Kidney (tissue), 14 donors: Measurements from ENCODE around the gene FGFR3. TPM values are rescaled to one million over a fixed set of nuclear protein-coding genes. Genes with fewer than 3 reads are reported as not detected.
"Not testable (repeated sequence)": the region's sequence is repeated elsewhere in the genome, so short reads cannot be mapped to it uniquely, and the experiment has no call there.

ENCODE experiments used
- DNase-seq, 5 donors: peaks; one replicate each; pipeline ENCODE4 v3.0.0-alpha.2; 2013 to 2020
- FAIRE-seq: peaks from 2 replicates; lab custom pipeline; 2012; peaks lifted over from hg19 to GRCh38; lab: Jason Lieb, UNC
- H3K27ac ChIP-seq, 2 donors: one replicate each; pipeline ENCODE4 v1.7.0; 2013; ENCODE audit warnings: low read depth in 2 of 2, low read length in 2 of 2, inconsistent platforms in 1 of 2
- H3K27me3 ChIP-seq: one replicate; pipeline ENCODE4 v1.7.1; 2013; ENCODE audit warnings: low read length, inconsistent platforms; ENCODE audit not compliant: control insufficient read depth, insufficient read depth
- H3K36me3 ChIP-seq, 3 donors: one replicate each; pipeline versions ENCODE4 v1.7.0 to v1.7.1; 2013; ENCODE audit warnings: low read length in 3 of 3, control low read depth in 1 of 3, inconsistent platforms in 1 of 3; ENCODE audit not compliant: insufficient read depth in 3 of 3, control insufficient read depth in 2 of 3
- H3K4me1 ChIP-seq, 3 donors: one replicate each; pipeline versions ENCODE4 v1.7.0 to v1.7.1; 2013; ENCODE audit warnings: low read length in 3 of 3, inconsistent platforms in 1 of 3, low read depth in 1 of 3; ENCODE audit not compliant: control insufficient read depth in 2 of 3, insufficient read depth in 2 of 3
- H3K4me3 ChIP-seq, 3 donors: one replicate each; pipeline versions ENCODE4 v1.7.0 to v1.8.1; 2013; ENCODE audit warnings: low read length in 3 of 3, control low read depth in 1 of 3, inconsistent platforms in 1 of 3
- H3K9ac ChIP-seq, 3 donors: one replicate each; pipeline versions ENCODE4 v1.7.0 to v1.7.1; 2013; ENCODE audit warnings: low read length in 3 of 3, control low read depth in 1 of 3, inconsistent platforms in 1 of 3
- H3K9me3 ChIP-seq, 3 donors: one replicate each; pipeline versions ENCODE4 v1.7.0 to v1.7.1; 2013; ENCODE audit warnings: low read length in 3 of 3, control low read depth in 1 of 3, inconsistent platforms in 1 of 3; ENCODE audit not compliant: control insufficient read depth in 2 of 3, insufficient read depth in 1 of 3
- intact Hi-C: fragments of 100-400 bp; cut with DNase I; formaldehyde crosslinking; loops from one replicate; pipeline ENCODE4 v1.11.1; 2022
- polyA plus RNA-seq: library from polyadenylated mRNA; stranded (reverse); fragments of 350-450 nt; fragmentation: Illumina TruSeq; extraction: RNeasy Lipid Tissue Mini Kit (QIAGEN cat#74804); gene quantifications from one replicate; pipeline ENCODE4 v1.2.3, GENCODE V29; 2014; ENCODE audit warnings: low read depth, low replicate concordance; ENCODE audit not compliant: insufficient read depth
- total RNA-seq: library from RNA; stranded (reverse); fragmentation: NEBNext Ultra II Directional; extraction: Animal tissue kit (Norgen Biotek cat#: 25700); gene quantifications from one replicate; pipeline ENCODE4 v1.2.1, GENCODE V29; 2021
- TF ChIP-seq, protein P1 (sequence below): IDR thresholded peaks from 3 replicates; pipeline ENCODE4 v1.5.1; 2012; ENCODE audit warnings: mild to moderate bottlenecking, moderate library complexity, borderline replicate concordance; ENCODE audit not compliant: insufficient read depth; ENCODE audit errors: extremely low read depth
- donor health status: control.
- donor health status: control.
- donor health status: control.
- donor health status: control.
- donor health status: control.
- donor health status: DM: yes; HTN: yes; CAD: no.
- donor health status: Normal renal cell carcinoma (clear cell type).

The FGFR3 gene
- total and polyA plus RNA-seq, 2 donors from 2014 or later: 25.5 to 28.5 TPM

DNA sequence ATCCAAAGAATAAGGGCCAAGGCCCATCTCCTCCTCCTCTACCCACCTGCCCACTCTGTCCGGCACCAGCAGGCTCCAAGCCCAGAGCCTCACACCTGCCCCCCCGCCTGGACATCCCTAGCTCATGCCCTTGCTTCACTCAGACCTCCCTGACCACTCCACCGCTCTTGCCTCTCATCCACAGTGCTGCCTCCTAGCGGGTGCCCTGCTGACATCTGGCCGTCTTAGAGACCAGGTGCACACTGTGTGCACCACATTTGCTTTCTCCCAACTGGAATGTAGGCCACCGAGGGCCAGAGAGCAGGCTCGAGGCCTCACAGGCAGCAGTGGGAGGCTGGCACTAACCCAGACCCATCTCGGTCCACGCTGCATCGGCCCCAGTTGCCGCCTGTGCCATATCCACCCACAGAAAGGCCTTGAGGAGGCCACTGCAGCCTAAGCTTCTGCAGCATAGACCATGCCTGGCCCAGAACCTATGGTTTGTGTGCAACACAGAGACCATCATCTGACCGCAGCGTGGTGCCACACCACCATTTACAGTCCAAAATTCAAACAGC lies 49.3 kb downstream of the FGFR3 start:
- peaks cover 0 to 29% (median 14%) of the 10 kb centered on the region in 3 donors for H3K36me3 ChIP-seq
- TF ChIP-seq, protein P1, sequence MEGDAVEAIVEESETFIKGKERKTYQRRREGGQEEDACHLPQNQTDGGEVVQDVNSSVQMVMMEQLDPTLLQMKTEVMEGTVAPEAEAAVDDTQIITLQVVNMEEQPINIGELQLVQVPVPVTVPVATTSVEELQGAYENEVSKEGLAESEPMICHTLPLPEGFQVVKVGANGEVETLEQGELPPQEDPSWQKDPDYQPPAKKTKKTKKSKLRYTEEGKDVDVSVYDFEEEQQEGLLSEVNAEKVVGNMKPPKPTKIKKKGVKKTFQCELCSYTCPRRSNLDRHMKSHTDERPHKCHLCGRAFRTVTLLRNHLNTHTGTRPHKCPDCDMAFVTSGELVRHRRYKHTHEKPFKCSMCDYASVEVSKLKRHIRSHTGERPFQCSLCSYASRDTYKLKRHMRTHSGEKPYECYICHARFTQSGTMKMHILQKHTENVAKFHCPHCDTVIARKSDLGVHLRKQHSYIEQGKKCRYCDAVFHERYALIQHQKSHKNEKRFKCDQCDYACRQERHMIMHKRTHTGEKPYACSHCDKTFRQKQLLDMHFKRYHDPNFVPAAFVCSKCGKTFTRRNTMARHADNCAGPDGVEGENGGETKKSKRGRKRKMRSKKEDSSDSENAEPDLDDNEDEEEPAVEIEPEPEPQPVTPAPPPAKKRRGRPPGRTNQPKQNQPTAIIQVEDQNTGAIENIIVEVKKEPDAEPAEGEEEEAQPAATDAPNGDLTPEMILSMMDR: no peak
- intact Hi-C loops: no loop called here
- no peak overlapping the region for H3K27ac ChIP-seq
- H3K4me1 ChIP-seq: peaks cover 0 to 18% (median 13%) of the 10 kb centered on the region in 3 donors
- DNase-seq: no peak
- no peak overlapping the region for H3K4me3 ChIP-seq
- H3K9me3 ChIP-seq: no peaks in the 10 kb centered on the region
- no peak for FAIRE-seq
- H3K27me3 ChIP-seq: no peaks in the 10 kb centered on the region
- no peak overlapping the region for H3K9ac ChIP-seq

- Histone ChIP-seq H3K27me3 (no peaks in the 10 kb centered on the region), H3K36me3 (peaks cover 0 to 29% (median 14%) of the 10 kb centered on the region in 3 donors), H3K4me1 (peaks cover 0 to 18% (median 13%) of the 10 kb centered on the region in 3 donors), H3K9ac (no peak overlapping the region), H3K9me3 (no peaks in the 10 kb centered on the region), H3K27ac (no peak overlapping the region), H3K4me3 (no peak overlapping the region)
- DNase-seq (peak in 1 of 5 donors; percentile 10), FAIRE-seq (no peak)
- TF ChIP-seq, protein P1: no peak
- intact Hi-C loops: no loop called here
Measured at GRCh38 chr4:1842993-1843448, 49.9 kb downstream of the FGFR3 start.

- FAIRE-seq (no peak), DNase-seq (no peak)
- peaks cover 0 to 18% (median 13%) of the 10 kb centered on the region in 3 donors for H3K4me1 ChIP-seq
- peaks cover 0 to 29% (median 12%) of the 10 kb centered on the region in 3 donors for H3K36me3 ChIP-seq
- TF ChIP-seq, protein P1: no peak
- no peak overlapping the region for H3K27ac ChIP-seq
- intact Hi-C loops: no loop called here
- H3K9me3 ChIP-seq: no peaks in the 10 kb centered on the region
- H3K27me3 ChIP-seq: no peaks in the 10 kb centered on the region
- H3K4me3 ChIP-seq: no peak overlapping the region
- no peak overlapping the region for H3K9ac ChIP-seq
Measured at GRCh38 chr4:1843852-1844251, 50.8 kb downstream of the FGFR3 start.

DNA sequence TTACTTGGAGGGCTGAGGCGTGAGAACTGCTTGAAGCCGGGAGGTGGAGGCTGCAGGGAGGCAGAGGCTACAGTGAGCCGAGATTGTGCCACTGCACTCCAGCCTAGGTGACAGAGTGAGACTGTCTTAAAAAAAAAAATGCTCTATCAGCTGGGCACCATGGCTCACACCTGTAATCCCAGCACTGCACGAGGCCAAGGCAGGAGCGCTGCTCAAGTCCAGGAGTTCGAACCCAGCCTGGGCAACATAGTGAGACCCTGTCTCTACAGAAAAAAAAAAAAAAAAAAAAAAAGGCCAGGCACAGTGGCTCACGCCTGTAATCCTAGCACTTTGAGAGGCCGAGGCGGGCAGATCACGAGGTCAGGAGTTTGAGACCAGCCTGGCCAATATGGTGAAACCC lies 51.5 kb downstream of the FGFR3 start:
- intact Hi-C loops, DNase-seq, FAIRE-seq, H3K27me3 ChIP-seq, H3K27ac ChIP-seq, H3K9ac ChIP-seq, H3K9me3 ChIP-seq, H3K4me3 ChIP-seq: not testable (repeated sequence)
- Histone ChIP-seq H3K36me3 (peaks cover 0 to 23% (median 7%) of the 10 kb centered on the region in 3 donors), H3K4me1 (peaks cover 0 to 18% (median 13%) of the 10 kb centered on the region in 3 donors)
